PC-3 (cell line): ENCODE measurements around the gene SNURF. TPM values are rescaled to one million over a fixed set of nuclear protein-coding genes. Genes with fewer than 3 reads are reported as not detected.
"Not testable (repeated sequence)": the region's sequence is repeated elsewhere in the genome, so short reads cannot be mapped to it uniquely, and the experiment has no call there.

ENCODE experiments used
- ATAC-seq: fragments of 200-7000 bp; cut with Tn5 transposase; 2 replicates; pipeline ENCODE4 v1.9.1; 2020; ENCODE audit warnings: mild to moderate bottlenecking, moderate library complexity
- BruUV-seq: library from RNA; stranded (reverse); fragments of 400-500 nt; replicated peaks from 2 replicates; lab custom pipeline; 2021; lab: Mats Ljungman, UMichigan
- CTCF ChIA-PET: fragments of 300-600 bp; sonication (Branson Sonifier 250); formaldehyde crosslinking; loops from one replicate; lab custom pipeline; 2022; ENCODE audit warnings: antibody characterized with exemption; lab: Charles Lee
- POLR2A ChIA-PET: fragments of 300-600 bp; sonication (Branson Sonifier 250); formaldehyde crosslinking; loops from one replicate; lab custom pipeline; 2022; ENCODE audit warnings: antibody characterized with exemption; ENCODE audit not compliant: unreplicated experiment; lab: Charles Lee
- DNase-seq: peaks from one replicate; pipeline ENCODE4 v3.0.0-alpha.2; 2015
- H2AFZ ChIP-seq: fragments of 300-600 bp; sonication (generic); 2 replicates; pipeline ENCODE4 v1.6.0; 2016; ENCODE audit warnings: antibody characterized with exemption, low read length
- H3F3A ChIP-seq: fragments of 300-600 bp; sonication (generic); one replicate; pipeline ENCODE4 v1.6.0; 2017; ENCODE audit warnings: antibody characterized with exemption, low read length, control low read depth, mild to moderate bottlenecking; ENCODE audit not compliant: unreplicated experiment
- H3K27ac ChIP-seq: fragments of 300-600 bp; sonication (generic); 2 replicates; pipeline ENCODE4 v1.5.1; 2016; ENCODE audit warnings: mild to moderate bottlenecking, low read length
- H3K27me3 ChIP-seq: fragments of 300-600 bp; sonication (generic); 2 replicates; pipeline ENCODE4 v1.6.1; 2016; ENCODE audit warnings: low read length, mixed read lengths
- H3K36me3 ChIP-seq: fragments of 300-600 bp; sonication (generic); 2 replicates; pipeline ENCODE4 v1.6.1; 2016; ENCODE audit warnings: low read depth, mixed run types, low read length, mixed read lengths
- H3K4me1 ChIP-seq: fragments of 300-600 bp; sonication (generic); 2 replicates; pipeline ENCODE4 v1.5.1; 2016; ENCODE audit warnings: low read length; ENCODE audit not compliant: insufficient read depth
- H3K4me2 ChIP-seq: fragments of 300-600 bp; sonication (generic); 2 replicates; pipeline ENCODE4 v1.6.0; 2016; ENCODE audit warnings: low read length
- H3K4me3 ChIP-seq: fragments of 300-600 bp; sonication (generic); 2 replicates; pipeline ENCODE4 v1.5.1; 2016; ENCODE audit warnings: mild to moderate bottlenecking, low read length, mixed read lengths
- H3K79me2 ChIP-seq: fragments of 300-600 bp; sonication (generic); 2 replicates; pipeline ENCODE4 v1.6.1; 2017; ENCODE audit warnings: low read length, mixed read lengths
- H3K9ac ChIP-seq: fragments of 300-600 bp; sonication (generic); 2 replicates; pipeline ENCODE4 v1.6.0; 2016; ENCODE audit warnings: mild to moderate bottlenecking, low read length
- H3K9me2 ChIP-seq: fragments of 300-600 bp; sonication (generic); replicated peaks from 2 replicates; pipeline ENCODE4 v1.6.1; 2016; ENCODE audit warnings: mixed run types, low read length, mixed read lengths
- H3K9me3 ChIP-seq: fragments of 300-600 bp; sonication (generic); 2 replicates; pipeline ENCODE4 v1.6.1; 2016; ENCODE audit warnings: low read length, mixed read lengths
- H4K20me1 ChIP-seq: fragments of 300-600 bp; sonication (generic); 2 replicates; pipeline ENCODE4 v1.6.1; 2016; ENCODE audit warnings: low read length, mixed read lengths
- EZH2 ChIP-seq: fragments of 300-600 bp; sonication (generic); IDR thresholded peaks from one replicate; pipeline ENCODE4 v1.6.1; 2017; ENCODE audit warnings: antibody characterized with exemption, mild to moderate bottlenecking, low read length; ENCODE audit not compliant: unreplicated experiment
- EZH2phosphoT487 ChIP-seq: fragments of 300-600 bp; sonication (generic); IDR thresholded peaks from 2 replicates; pipeline ENCODE4 v1.6.1; 2018; ENCODE audit warnings: mild to moderate bottlenecking, antibody characterized with exemption, low read length, borderline replicate concordance
- intact Hi-C: fragments of 100-400 bp; cut with micrococcal nuclease; formaldehyde crosslinking; loops from 2 replicates; pipeline ENCODE4 v1.9.0; 2023
- total RNA-seq: library from RNA; depleted of rRNA; stranded (reverse); fragments of >200 nt; gene quantifications from 2 replicates; pipeline ENCODE4 v1.2.3, GENCODE V29; 2014
- TF ChIP-seq, protein P1 (sequence below): fragments of 300-600 bp; sonication (generic); conservative IDR thresholded peaks from 2 replicates; pipeline ENCODE4 v1.5.1; 2017; ENCODE audit warnings: antibody characterized with exemption, low read depth, mild to moderate bottlenecking, low read length

The SNURF gene
- total RNA-seq, 1 experiment from 2014 or later, result 13.1 TPM

DNA sequence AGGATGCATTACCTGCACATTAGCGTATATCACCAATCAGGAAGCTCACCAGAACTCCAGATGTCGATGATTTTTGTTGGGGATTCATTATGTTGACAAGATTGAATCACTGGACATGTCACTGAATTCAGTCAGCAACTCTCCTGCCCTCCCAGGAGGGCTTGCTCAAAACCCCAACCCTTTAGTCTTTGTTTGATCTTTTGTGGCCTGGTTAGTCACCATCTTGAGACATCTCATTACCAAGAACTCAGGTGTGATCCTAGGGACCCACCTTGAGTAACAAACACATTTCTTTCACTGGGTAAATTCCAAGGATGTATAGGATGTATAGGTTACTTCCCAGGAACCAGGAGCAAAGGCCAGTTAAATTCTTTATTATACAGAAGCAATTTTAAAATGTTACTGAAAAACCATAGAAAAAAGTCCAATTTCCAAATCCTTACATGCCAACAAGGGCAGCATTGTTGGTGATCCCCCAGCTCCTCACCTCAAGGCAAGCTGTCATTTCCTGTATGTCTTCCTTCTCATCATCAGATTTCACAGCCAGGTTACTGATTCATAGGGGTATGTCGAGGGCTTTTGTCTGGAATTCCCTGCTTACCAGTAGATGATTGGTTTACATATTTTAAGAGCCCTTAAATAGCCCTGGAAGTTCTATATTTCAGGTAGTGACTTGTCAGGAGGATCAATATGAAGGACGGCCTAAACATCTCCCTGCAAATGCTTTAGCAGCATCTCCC lies 11.7 kb downstream of the SNURF start:
- H3F3A ChIP-seq, result no peaks in the 10 kb centered on the region
- peaks cover 12% of the 10 kb centered on the region for H3K79me2 ChIP-seq
- H3K4me3 ChIP-seq, result no peak overlapping the region
- peaks cover 10% of the 10 kb centered on the region for H3K36me3 ChIP-seq
- H3K9me3 ChIP-seq, result no peaks in the 10 kb centered on the region
- ChIA-PET CTCF (no interaction called here), POLR2A (no interaction called here)
- no peaks in the 10 kb centered on the region for H4K20me1 ChIP-seq
- intact Hi-C loops, result no loop called here
- no peak for TF ChIP-seq EZH2phosphoT487
- TF ChIP-seq, protein P1, sequence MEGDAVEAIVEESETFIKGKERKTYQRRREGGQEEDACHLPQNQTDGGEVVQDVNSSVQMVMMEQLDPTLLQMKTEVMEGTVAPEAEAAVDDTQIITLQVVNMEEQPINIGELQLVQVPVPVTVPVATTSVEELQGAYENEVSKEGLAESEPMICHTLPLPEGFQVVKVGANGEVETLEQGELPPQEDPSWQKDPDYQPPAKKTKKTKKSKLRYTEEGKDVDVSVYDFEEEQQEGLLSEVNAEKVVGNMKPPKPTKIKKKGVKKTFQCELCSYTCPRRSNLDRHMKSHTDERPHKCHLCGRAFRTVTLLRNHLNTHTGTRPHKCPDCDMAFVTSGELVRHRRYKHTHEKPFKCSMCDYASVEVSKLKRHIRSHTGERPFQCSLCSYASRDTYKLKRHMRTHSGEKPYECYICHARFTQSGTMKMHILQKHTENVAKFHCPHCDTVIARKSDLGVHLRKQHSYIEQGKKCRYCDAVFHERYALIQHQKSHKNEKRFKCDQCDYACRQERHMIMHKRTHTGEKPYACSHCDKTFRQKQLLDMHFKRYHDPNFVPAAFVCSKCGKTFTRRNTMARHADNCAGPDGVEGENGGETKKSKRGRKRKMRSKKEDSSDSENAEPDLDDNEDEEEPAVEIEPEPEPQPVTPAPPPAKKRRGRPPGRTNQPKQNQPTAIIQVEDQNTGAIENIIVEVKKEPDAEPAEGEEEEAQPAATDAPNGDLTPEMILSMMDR, result no peak
- no peak for TF ChIP-seq EZH2
- no peaks in the 10 kb centered on the region for H3K27me3 ChIP-seq
- H3K9me2 ChIP-seq, result no peaks in the 10 kb centered on the region
- H3K9ac ChIP-seq, result no peak overlapping the region
- DNase-seq, result peak; percentile 49
- no peak overlapping the region for H2AFZ ChIP-seq
- no peak for ATAC-seq
- peaks cover 6% of the 10 kb centered on the region; the same call in 1 of the 2 replicates for H3K4me1 ChIP-seq
- no peak overlapping the region for H3K4me2 ChIP-seq
- H3K27ac ChIP-seq, result peak overlapping the region; percentile 34
- no TSS peak for BruUV-seq

DNA sequence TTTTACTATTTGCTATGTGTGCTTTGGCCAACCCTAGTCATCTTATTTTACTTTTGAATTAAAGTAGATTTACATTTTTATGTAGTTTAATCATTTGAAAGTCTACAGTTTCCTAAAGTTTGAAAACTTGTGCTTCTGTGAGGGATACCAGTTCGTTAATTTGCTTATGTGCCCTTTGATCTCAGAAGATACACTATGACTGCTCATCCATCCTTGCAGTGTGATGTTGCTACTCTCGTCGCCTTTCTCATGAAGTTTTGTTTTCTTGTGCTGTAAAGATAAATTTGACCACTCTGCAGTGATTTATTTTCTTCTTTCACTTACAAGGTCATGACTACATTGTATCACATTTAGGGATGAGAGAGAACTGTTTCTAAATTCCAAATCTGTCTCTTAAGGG lies 16.3 kb downstream of the SNURF start:
- CTCF ChIA-PET, result no interaction called here
- BruUV-seq, result no TSS peak
- Histone ChIP-seq H3K27ac (no peak overlapping the region), H4K20me1 (no peaks in the 10 kb centered on the region), H3K4me1 (peaks cover 9% of the 10 kb centered on the region), H3K36me3 (peaks cover 10% of the 10 kb centered on the region), H3K79me2 (no peaks in the 10 kb centered on the region), H3F3A (no peaks in the 10 kb centered on the region), H3K9me3 (peaks cover 7% of the 10 kb centered on the region; the same call in 1 of the 2 replicates), H3K4me3 (no peak overlapping the region), H3K9me2 (no peaks in the 10 kb centered on the region), H2AFZ (no peak overlapping the region), H3K27me3 (no peaks in the 10 kb centered on the region), H3K4me2 (no peak overlapping the region), H3K9ac (no peak overlapping the region)
- TF ChIP-seq EZH2phosphoT487 (no peak), EZH2 (no peak)
- TF ChIP-seq, protein P1, result no peak
- no peak for DNase-seq
- intact Hi-C loops, result no loop called here
- ATAC-seq, result no peak
- POLR2A ChIA-PET, result no interaction called here

DNA sequence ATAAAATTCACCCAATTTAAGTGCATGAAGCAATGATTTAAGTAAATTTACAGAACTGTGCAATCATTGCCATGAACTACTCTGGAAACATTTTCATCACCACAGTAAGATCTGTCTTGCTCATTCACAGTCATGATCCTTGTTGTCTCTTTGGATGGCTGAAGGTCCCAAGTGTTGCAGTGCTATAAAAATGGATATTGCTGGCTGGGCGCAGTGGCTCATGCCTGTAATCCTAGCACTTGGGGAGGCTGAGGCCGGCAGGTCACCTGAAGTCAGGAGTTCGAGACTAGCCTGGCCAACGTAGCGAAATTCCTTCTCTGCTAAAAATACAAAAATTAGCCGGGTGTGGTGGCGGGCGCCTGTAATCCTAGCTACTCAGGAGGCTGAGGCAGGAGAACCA lies 17.0 kb downstream of the SNURF start:
- no TSS peak for BruUV-seq
- no peak for DNase-seq
- POLR2A ChIA-PET, result no interaction called here
- TF ChIP-seq EZH2 (no peak), EZH2phosphoT487 (no peak)
- TF ChIP-seq, protein P1, result no peak
- Histone ChIP-seq H3K4me1 (peaks cover 14% of the 10 kb centered on the region), H3K36me3 (peaks cover 10% of the 10 kb centered on the region), H3K4me3 (no peak overlapping the region), H3K27ac (no peak overlapping the region), H3K9ac (no peak overlapping the region), H3K9me2 (no peaks in the 10 kb centered on the region), H3F3A (no peaks in the 10 kb centered on the region), H3K27me3 (no peaks in the 10 kb centered on the region), H2AFZ (no peak overlapping the region), H3K79me2 (no peaks in the 10 kb centered on the region), H3K4me2 (no peak overlapping the region), H4K20me1 (no peaks in the 10 kb centered on the region), H3K9me3 (peaks cover 7% of the 10 kb centered on the region; the same call in 1 of the 2 replicates)
- CTCF ChIA-PET, result no interaction called here
- ATAC-seq, result no peak
- intact Hi-C loops, result no loop called here

- BruUV-seq, H3K27me3 ChIP-seq, POLR2A ChIA-PET, H3K4me2 ChIP-seq, H3K27ac ChIP-seq, ATAC-seq, H3K79me2 ChIP-seq, H4K20me1 ChIP-seq, H2AFZ ChIP-seq, H3K4me3 ChIP-seq, H3K9me3 ChIP-seq, H3K9me2 ChIP-seq, DNase-seq, H3F3A ChIP-seq, H3K9ac ChIP-seq, intact Hi-C loops, CTCF ChIA-PET: not testable (repeated sequence)
- Histone ChIP-seq H3K36me3 (peaks cover 13% of the 10 kb centered on the region), H3K4me1 (peaks cover 16% of the 10 kb centered on the region)
These were observed 17.9 kb downstream of the SNURF start for GRCh38 chr15:24972707-24973106.
